ENCODE results near the gene ATF3.

The ATF3 gene

GRCh38 chr1:212667223-212668139, 58.9 kb downstream of the ATF3 start:
- peak; percentile 52 for DNase-seq (ENCODE audit: low spot score)
- in situ Hi-C loops (cut with MboI; ENCODE audit: low pct_unique_long_range_greater_than_20kb, low sequenced_read_pairs, unreplicated experiment), result loop anchor here (25.0 kb wide), 2 partner anchors 95 to 320 kb away; no protein-coding TSS in a partner anchor
- no peak for TF ChIP-seq CTCF (IDR thresholded peaks at IDR 0.05; ENCODE audit: extremely low read depth, insufficient read depth, missing control alignments)

DNA sequence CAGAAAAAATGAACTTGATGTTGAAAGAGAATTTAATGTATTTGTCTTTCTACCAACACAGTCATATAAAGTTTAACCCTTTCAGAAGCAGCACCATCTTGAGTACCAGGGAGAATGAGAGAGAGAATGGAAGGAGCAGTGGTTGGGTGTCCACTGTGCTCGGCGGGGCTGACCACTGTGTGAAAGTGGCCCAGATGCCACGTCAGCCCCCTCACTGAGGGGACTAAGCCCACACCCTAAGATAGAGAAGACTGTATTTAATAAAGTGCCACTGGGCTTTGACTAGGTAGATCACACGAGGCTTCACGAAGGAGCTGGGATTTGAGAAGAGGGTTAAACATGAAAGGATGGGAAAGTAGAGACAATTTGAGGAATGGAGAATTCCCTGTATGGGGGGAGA, 59.9 kb downstream of the ATF3 start:
- no peak for TF ChIP-seq CTCF (IDR thresholded peaks at IDR 0.05; ENCODE audit: extremely low read depth, insufficient read depth, missing control alignments)
- in situ Hi-C loops (cut with MboI; ENCODE audit: low pct_unique_long_range_greater_than_20kb, low sequenced_read_pairs, unreplicated experiment), result loop anchor here (25.0 kb wide), 2 partner anchors 94 to 319 kb away; no protein-coding TSS in a partner anchor
- no peak for DNase-seq (ENCODE audit: low spot score)

GRCh38 chr1:212669102-212669501, 60.5 kb downstream of the ATF3 start:
- TF ChIP-seq CTCF (IDR thresholded peaks at IDR 0.05; ENCODE audit: extremely low read depth, insufficient read depth, missing control alignments), result peak; percentile 27
- in situ Hi-C loops (cut with MboI; ENCODE audit: low pct_unique_long_range_greater_than_20kb, low sequenced_read_pairs, unreplicated experiment), result loop anchor here (25.0 kb wide), 2 partner anchors 93 to 318 kb away; no protein-coding TSS in a partner anchor
- DNase-seq (ENCODE audit: low spot score), result no peak

- in situ Hi-C loops (cut with MboI; ENCODE audit: low pct_unique_long_range_greater_than_20kb, low sequenced_read_pairs, unreplicated experiment), result loop anchor here (25.0 kb wide), 2 partner anchors 93 to 318 kb away; no protein-coding TSS in a partner anchor
- no peak for DNase-seq (ENCODE audit: low spot score)
These were observed 61.0 kb downstream of the ATF3 start for GRCh38 chr1:212669600-212669999.

GRCh38 chr1:212670301-212670700, 61.7 kb downstream of the ATF3 start:
- DNase-seq (ENCODE audit: low spot score), result no peak
- no peak for TF ChIP-seq CTCF (IDR thresholded peaks at IDR 0.05; ENCODE audit: extremely low read depth, insufficient read depth, missing control alignments)
- in situ Hi-C loops (cut with MboI; ENCODE audit: low pct_unique_long_range_greater_than_20kb, low sequenced_read_pairs, unreplicated experiment), result loop anchor here (25.0 kb wide), 2 partner anchors 92 to 317 kb away; no protein-coding TSS in a partner anchor

More at GRCh38 chr1:212669600-212669999, 61.0 kb downstream of the ATF3 start:
- no peak for TF ChIP-seq CTCF (IDR thresholded peaks at IDR 0.05; ENCODE audit: extremely low read depth, insufficient read depth, missing control alignments)
